ENCODE measurements around the gene E2F6.

E2F6 gene

GRCh38 chr2:11454824-11455223, 11.1 kb downstream of the E2F6 start:
- DNase-seq: no peak

DNA sequence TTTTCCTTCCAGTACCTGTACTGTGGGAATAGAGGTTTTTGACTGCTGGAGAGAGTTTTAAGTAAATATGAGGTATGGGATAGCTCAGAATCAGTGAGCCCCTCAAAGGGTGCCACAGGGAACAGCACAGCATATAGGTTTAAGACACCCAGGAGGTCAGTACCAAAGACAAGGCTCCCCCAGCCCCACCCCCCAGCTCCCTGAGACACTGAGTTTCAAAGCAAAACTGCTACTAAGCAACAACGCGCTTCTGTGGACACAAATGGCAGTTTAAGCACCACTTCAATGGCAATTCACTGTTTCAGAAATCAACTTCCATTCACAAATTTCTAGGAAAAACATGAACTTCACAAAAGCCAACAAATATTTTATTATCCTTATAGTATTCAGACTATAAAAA, 15.2 kb downstream of the E2F6 start:
- no peak for DNase-seq

GRCh38 chr2:11446733-11447248, 19.2 kb downstream of the E2F6 start:
- peak; percentile 17 to 53 for DNase-seq

- no peak for DNase-seq
These were observed 21.2 kb downstream of the E2F6 start for GRCh38 chr2:11444737-11445136.

- no peak for DNase-seq
These were observed 27.3 kb downstream of the E2F6 start for GRCh38 chr2:11438555-11439080.

- DNase-seq: no peak
These were observed 28.4 kb downstream of the E2F6 start for GRCh38 chr2:11437602-11438001.

DNA sequence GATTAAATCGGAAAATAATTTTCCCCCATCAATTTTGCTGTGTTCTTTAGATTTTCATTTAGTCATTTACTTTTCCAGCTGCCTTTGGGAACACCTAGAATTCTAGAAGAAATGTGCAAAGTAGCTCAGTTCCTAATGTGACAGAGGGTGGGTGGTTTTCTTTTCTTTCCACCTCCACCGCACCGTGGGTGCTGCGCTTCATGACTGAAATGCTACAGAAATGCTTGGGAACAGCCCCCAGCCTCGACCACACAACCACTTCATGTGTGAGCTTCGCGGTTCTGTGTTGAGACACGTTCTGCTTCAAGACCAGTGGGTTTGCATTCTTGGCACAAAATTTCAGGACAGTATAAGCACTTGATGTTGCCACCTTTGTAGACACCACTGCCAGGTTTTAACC, 30.9 kb downstream of the E2F6 start:
- no peak for DNase-seq

- DNase-seq: no peak
These were observed 31.5 kb downstream of the E2F6 start for GRCh38 chr2:11434443-11434842.

DNA sequence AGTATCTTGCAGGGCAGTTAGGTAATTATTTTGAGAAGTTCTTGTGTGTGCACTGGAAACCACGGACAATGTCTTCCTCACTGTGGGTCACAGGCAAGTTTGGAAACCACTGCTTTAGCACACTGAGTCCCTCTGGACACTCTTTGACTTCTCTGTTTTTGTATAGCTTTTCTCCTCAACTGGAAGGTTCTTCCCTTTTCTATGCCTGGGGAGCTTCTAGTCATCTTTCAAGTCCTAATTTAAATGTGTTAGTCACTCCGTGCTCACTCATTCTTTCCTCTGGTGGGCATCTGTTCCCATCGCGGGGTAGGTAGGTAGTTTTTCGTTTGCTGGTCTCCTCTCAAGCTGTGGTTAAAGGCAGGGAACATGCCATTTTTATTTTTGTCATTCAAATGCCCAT, 32.1 kb downstream of the E2F6 start:
- no peak for DNase-seq

GRCh38 chr2:11430729-11431128, 35.2 kb downstream of the E2F6 start:
- DNase-seq: no peak

GRCh38 chr2:11427224-11427623, 38.7 kb downstream of the E2F6 start:
- DNase-seq: no peak

DNA sequence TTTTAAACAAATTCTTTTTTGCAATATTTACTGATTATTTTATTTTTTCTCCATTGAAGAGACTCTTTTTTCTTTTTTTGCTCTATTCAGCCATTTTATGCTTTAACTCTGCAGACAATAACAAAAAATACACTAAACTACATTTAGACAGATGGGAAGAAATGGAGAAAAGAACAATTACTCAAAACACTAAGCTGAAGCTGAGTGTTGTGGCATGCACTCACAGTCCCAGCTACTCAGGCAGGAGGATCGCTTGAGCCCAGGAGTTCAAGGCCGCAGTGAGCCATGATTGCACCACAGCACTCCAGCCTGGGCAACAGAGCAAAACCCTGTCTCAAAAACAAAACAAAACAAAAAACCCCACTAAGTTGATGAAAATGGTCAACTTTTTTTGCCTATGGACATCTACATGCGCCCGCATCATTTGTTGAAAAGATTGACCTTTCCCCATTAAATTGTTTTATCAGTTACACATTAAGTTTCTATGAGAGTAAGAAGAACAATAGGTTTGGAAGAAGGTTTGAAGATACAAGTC, 43.0 kb downstream of the E2F6 start:
- no peak for DNase-seq

- DNase-seq: no peak
These were observed 43.5 kb downstream of the E2F6 start for GRCh38 chr2:11422491-11422865.

DNA sequence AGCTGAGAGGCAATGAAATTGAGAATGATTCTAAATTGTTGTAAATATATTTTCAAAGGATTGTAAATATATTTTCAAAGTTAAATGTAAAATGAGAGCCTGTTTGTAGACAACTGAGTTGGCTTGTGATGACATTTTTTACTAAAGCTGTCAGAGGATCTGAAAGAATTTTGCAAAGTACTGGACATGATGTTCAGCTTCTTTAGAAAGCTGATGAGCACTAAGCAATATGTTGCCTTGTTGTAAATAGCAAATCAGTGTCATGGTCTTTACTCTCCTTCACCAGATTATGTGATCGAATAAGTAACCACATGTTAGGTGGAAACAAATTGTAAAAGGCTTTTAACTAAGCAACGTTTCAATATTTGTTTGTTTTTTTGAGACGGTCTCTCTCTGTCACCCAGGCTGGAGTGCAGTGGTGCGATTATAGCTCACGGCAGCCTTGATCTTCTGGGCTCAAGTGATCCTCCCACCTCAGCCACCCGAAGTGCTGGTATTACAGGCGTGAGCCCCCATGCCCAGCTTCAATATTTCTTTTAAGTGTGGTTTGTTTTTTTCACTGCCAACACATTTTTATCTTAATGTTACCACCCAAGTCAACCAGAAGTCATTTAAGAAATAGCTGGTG, 44.0 kb downstream of the E2F6 start:
- no peak for DNase-seq

- DNase-seq: no peak
These were observed 45.3 kb downstream of the E2F6 start for GRCh38 chr2:11420671-11421070.

- DNase-seq: no peak
These were observed 45.8 kb downstream of the E2F6 start for GRCh38 chr2:11420190-11420589.

GRCh38 chr2:11419781-11420180, 46.2 kb downstream of the E2F6 start:
- DNase-seq: no peak

- no peak for DNase-seq
These were observed 47.9 kb downstream of the E2F6 start for GRCh38 chr2:11417946-11418585.

GRCh38 chr2:11416931-11417330, 49.0 kb downstream of the E2F6 start:
- DNase-seq: no peak

GRCh38 chr2:11416186-11416585, 49.8 kb downstream of the E2F6 start:
- no peak for DNase-seq

DNA sequence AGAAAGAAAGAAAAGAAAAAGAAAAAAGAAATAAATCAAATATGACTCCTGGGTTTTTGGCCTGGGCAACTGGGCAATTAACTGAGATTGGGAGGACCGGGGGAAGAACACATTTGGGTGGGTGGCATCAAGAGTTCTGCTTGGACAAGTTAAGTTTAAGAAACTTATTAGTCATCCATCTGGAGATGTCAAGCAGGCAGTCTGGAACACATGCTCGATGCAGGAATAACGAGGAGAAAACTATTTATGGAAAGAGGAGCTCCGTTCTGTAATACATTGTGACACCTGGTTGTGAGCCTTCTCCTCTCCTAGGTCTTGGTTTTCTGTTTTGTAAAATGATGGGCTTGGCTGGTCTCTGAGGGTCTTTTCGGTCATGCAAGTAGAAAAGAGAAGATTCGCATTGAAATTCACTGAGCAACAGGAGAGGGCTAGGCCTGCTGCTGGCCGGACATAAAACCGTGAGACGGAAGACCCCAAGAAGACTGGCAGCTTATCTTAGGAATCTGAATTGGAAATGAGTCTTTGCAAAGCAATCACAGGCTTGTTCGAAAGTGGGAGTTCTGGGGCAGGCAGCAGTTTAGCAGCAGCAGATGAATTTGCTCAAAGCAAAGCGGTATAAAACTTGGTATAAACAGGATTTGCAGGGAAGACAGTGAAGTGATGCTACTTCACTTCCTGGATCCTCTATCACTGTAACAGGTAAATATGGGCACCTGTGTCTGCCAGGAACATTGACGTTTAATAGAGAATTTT, 51.4 kb downstream of the E2F6 start:
- DNase-seq: no peak

- no peak for DNase-seq
These were observed 53.5 kb downstream of the E2F6 start for GRCh38 chr2:11412449-11412810.

- no peak for DNase-seq
These were observed 54.1 kb downstream of the E2F6 start for GRCh38 chr2:11411768-11412448.
